Pons (tissue), 1 donor: ENCODE measurements around the gene CCDC106.
A peak's percentile ranks its signal among the peaks of the same experiment; 100 is the strongest.

Experiments
- DNase-seq: peaks from one replicate; pipeline ENCODE4 v3.0.0-alpha.2; 2016; ENCODE audit warnings: low spot score

CCDC106 gene

GRCh38 chr19:55668603-55669348 lies 20.8 kb downstream of the CCDC106 start:
- no peak for DNase-seq

GRCh38 chr19:55669418-55670279 lies 21.6 kb downstream of the CCDC106 start:
- DNase-seq: no peak

GRCh38 chr19:55670280-55671053 lies 22.5 kb downstream of the CCDC106 start:
- no peak for DNase-seq

- no peak for DNase-seq
These were observed 23.0 kb downstream of the CCDC106 start for GRCh38 chr19:55671054-55671378.

GRCh38 chr19:55672418-55672817 lies 24.4 kb downstream of the CCDC106 start:
- DNase-seq: no peak

- no peak for DNase-seq
These were observed 25.5 kb downstream of the CCDC106 start for GRCh38 chr19:55673465-55673864.

- no peak for DNase-seq
These were observed 25.9 kb downstream of the CCDC106 start for GRCh38 chr19:55673889-55674288.

- DNase-seq: no peak
These were observed 26.4 kb downstream of the CCDC106 start for GRCh38 chr19:55674459-55674840.

- DNase-seq: peak; percentile 86
These were observed 27.0 kb downstream of the CCDC106 start, which contains the start of gene EPN1 for GRCh38 chr19:55674841-55675660. Gene EPN1, plus strand, starts transcription at chr19:55675226. Its CDS starts 3,402 bp downstream, at chr19:55678628.

GRCh38 chr19:55675661-55676354 lies 27.8 kb downstream of the CCDC106 start:
- no peak for DNase-seq

- DNase-seq: no peak
These were observed 28.4 kb downstream of the CCDC106 start for GRCh38 chr19:55676383-55676782.

GRCh38 chr19:55676889-55677505 lies 29.0 kb downstream of the CCDC106 start:
- no peak for DNase-seq

- no peak for DNase-seq
These were observed 29.6 kb downstream of the CCDC106 start for GRCh38 chr19:55677572-55678028.

- peak; percentile 60 for DNase-seq
These were observed 30.2 kb downstream of the CCDC106 start for GRCh38 chr19:55678121-55678671.

GRCh38 chr19:55679343-55680257 lies 31.6 kb downstream of the CCDC106 start:
- no peak for DNase-seq

- no peak for DNase-seq
These were observed 32.5 kb downstream of the CCDC106 start for GRCh38 chr19:55680339-55681130.

- no peak for DNase-seq
These were observed 33.4 kb downstream of the CCDC106 start for GRCh38 chr19:55681131-55682092.
